Left renal cortex interstitium (tissue), 4 donors: Measurements from ENCODE around the gene DNAJC7. TPM values are rescaled to one million over a fixed set of nuclear protein-coding genes. Genes with fewer than 3 reads are reported as not detected.
A peak's percentile ranks its signal among the peaks of the same experiment; 100 is the strongest.
"Not testable (repeated sequence)": the region's sequence is repeated elsewhere in the genome, so short reads cannot be mapped to it uniquely, and the experiment has no call there.

Experiments used
- DNase-seq, 4 donors: peaks; one replicate each; pipeline ENCODE4 v3.0.0-alpha.2; 2013; ENCODE audit warnings: low read depth in 4 of 4, low spot score in 2 of 4, missing footprints in 1 of 4
- polyA plus RNA-seq, 4 donors: library from polyadenylated mRNA; unstranded; fragments of 120-200 nt; gene quantifications; one replicate each; pipeline ENCODE4 v1.2.1, GENCODE V29; 2013; ENCODE audit not compliant: insufficient read length in 4 of 4

Gene DNAJC7
- polyA plus RNA-seq, 4 donors, result 122 to 167 (median 156) TPM

GRCh38 chr17:42042598-42043319 lies 25.5 kb upstream of the DNAJC7 start:
- no peak for DNase-seq

DNA sequence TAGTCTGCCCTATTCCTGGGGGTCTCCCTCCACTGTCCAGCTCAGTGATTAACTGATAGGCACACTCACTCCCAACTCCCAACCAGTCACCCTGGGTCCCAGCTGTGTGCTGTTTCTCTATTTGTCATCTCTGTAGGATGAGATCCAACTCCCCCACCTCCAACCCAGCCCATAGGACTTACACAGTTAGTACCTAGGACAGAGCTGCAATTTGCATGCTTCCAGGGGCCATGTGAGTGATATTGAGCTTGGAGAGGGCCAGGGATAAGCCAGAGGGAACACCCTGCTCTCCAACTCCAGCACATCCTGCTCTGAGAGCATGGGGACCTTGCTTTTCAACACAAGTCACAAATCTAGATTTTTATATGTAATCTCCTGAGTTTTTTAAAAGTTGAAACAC lies 24.4 kb upstream of the DNAJC7 start:
- no peak for DNase-seq

- DNase-seq, result no peak
Measured at GRCh38 chr17:42040818-42041217, 23.6 kb upstream of the DNAJC7 start.

GRCh38 chr17:42039794-42040763 lies 22.8 kb upstream of the DNAJC7 start:
- no peak for DNase-seq

- no peak for DNase-seq
Measured at GRCh38 chr17:42038221-42038973, 21.2 kb upstream of the DNAJC7 start.

DNA sequence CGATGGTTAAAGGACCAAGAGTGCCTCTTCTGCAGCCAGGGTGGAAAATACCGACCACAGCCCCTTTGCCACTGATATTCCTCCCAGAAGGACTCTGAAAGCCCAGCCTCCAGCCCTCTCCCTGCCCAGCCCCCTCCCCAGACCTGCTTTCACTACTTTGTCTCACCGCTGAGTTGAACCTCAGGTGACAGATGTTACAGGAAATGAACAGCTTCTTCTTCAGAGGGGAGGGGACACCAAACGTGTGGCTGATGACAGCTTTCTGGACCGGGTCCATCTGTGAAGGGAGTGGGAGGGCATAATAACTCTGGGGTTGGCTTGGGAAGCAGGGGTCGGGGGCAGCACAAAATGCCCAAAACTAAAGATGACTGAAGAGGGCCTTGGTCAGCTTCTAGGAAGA lies 16.8 kb upstream of the DNAJC7 start:
- no peak for DNase-seq

GRCh38 chr17:42031584-42031983 lies 14.3 kb upstream of the DNAJC7 start:
- no peak for DNase-seq

DNA sequence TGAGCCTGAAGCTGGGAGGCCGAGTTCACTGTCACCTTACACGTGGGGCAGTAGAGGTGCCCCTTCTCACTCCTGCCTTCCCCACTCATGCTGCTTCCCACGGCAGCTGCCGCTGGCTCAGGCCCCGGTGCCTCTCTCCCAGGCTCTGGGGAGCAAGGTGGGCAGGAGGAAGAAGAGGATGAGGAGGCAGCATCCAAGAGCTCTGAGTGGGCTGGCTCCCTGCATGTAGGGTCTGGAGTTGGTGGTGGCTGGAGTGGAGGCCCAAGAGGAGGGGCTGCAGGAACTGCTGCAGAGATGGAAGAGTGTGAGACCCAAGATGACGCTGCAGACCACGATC lies 11.5 kb upstream of the DNAJC7 start:
- no peak for DNase-seq

GRCh38 chr17:42027961-42028790 lies 10.9 kb upstream of the DNAJC7 start:
- no peak for DNase-seq

- DNase-seq, result no peak
Measured at GRCh38 chr17:42027590-42027889, 10.3 kb upstream of the DNAJC7 start.

DNA sequence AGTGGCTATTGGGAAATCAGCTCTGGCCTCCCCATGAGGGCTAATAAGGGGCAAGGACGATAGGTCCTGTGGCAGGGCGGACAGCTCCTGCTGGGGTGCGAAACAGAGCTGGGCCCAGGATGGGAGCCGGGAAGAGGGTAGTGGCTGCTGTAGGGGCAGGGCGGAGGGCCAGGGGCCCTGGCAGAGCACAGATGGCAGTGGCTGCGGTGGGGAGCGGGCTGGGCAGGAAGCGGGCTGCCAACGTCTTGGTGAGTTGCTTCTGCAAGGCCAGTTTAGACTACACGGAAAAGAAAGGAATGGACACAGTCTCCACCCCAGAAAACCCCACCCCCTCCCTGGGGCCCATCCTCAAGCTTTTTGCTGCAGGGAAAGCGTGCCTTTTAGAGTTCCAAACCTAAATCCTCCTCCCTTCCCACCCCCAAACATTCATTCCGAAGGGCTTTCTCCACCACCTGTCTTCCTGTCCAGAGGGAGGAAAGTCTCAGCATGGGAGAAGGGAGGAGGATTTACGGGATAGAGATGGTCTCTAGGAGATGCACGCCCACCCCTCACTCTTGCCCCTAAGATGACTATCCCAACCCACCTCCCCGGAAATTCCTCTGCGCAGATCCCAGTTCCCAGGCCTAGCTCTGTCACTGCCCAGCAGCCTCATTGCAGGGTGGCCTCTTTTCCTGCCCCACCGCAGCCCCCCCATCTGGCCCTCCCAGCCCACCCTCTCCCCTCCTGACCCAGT lies 9.8 kb upstream of the DNAJC7 start:
- no peak for DNase-seq

DNA sequence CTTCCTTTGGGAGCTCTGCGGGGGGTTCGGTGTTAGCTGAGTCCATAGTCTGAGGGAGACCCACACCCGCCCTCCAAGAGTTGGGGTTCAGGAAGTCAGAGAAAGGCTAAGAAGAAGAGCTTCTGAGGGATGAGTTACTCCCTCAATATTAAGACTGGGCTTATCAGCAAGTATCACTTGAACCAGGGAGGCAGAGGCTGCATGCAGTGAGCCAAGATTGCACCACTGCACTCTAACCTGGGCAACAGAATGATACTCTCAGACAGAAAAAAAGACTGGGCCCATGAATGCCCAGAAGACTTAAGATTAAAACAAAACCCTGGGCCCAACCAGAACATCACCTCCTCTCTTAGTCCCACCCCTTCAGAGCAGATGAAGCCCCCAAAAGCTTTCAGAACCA lies 8.7 kb upstream of the DNAJC7 start:
- no peak for DNase-seq

GRCh38 chr17:42025191-42025579 lies 7.9 kb upstream of the DNAJC7 start:
- DNase-seq, result no peak

GRCh38 chr17:42023524-42024349 lies 6.5 kb upstream of the DNAJC7 start:
- no peak for DNase-seq

DNA sequence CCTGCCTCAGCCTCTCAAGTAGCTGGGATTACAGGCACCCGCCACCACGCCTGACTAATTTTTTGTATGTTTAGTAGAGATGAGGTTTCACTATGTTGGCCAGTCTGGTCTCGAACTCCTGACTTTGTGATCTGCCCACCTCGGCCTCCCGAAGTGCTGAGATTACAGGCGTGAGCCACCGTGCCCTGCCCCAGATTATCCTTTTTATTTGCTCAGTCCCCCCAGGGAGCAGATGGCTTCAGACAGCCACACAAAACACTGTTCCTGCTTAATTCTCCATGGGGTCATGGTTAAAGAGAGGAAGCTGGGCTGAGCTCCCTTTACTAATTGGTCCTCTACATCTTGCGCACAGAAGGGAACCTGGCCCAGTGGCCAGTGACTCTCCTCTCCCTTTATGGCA lies 3.6 kb upstream of the DNAJC7 start:
- not testable (repeated sequence) for DNase-seq

- peak in 3 of 4 donors; percentile 11 to 76 (median 74) for DNase-seq
Measured at GRCh38 chr17:42019509-42020404, 2.5 kb upstream of the DNAJC7 start, which contains the start of gene NKIRAS2. TSS of gene NKIRAS2 (plus strand) at chr17:42020090. CDS start at chr17:42021578, 1,488 bp downstream.

GRCh38 chr17:42018988-42019387 lies 1.7 kb upstream of the DNAJC7 start:
- no peak for DNase-seq

- no peak for DNase-seq
Measured at GRCh38 chr17:42018339-42018738, 1.1 kb upstream of the DNAJC7 start.
